ENCODE results near the gene IGLL1.
A peak's percentile ranks its signal among the peaks of the same experiment; 100 is the strongest.
"Not testable (repeated sequence)": the region's sequence is repeated elsewhere in the genome, so short reads cannot be mapped to it uniquely, and the experiment has no call there.

IGLL1 gene

GRCh38 chr22:23539135-23539838 lies 40.8 kb downstream of the IGLL1 start:
- DNase-seq: peak; percentile 80

DNA sequence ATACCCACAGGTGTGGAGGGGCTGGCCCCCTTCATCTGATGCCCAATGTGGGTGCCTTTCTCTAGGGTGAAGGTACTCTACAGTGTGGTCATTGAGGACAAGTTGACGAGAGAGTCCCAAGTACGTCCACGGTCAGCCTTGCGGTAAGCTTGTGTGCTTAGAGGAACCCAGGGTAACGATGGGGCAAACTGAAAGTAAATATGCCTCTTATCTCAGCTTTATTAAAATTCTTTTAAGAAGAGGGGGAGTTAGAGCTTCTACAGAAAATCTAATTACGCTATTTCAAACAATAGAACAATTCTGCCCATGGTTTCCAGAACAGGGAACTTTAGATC lies 41.4 kb downstream of the IGLL1 start:
- DNase-seq: not testable (repeated sequence)

DNA sequence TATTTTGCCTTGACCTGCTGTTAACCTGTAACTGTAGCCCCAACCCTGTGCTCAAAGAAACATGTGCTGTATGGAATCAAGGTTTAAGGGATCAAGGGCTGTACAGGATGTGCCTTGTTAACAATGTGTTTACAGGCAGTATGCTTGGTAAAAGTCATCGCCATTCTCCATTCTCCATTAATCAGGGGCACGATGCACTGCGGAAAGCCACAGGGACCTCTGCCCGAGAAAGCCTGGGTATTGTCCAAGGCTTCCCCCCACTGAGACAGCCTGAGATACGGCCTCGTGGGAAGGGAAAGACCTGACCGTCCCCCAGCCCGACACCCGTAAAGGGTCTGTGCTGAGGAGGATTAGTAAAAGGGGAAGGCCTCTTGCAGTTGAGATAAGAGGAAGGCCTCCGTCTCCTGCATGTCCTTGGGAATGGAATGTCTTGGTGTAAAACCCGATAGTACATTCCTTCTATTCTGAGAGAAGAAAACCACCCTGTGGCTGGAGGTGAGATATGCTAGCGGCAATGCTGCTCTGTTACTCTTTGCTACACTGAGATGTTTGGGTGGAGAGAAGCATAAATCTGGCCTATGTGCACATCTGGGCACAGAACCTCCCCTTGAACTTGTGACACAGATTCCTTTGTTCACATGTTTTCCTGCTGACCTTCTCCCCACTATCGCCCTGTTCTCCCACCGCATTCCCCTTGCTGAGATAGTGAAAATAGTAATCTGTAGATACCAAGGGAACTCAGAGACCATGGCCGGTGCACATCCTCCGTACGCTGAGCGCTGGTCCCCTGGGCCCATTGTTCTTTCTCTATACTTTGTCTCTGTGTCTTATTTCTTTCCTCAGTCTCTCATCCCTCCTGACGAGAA lies 42.0 kb downstream of the IGLL1 start:
- not testable (repeated sequence) for DNase-seq

GRCh38 chr22:23537416-23537815 lies 42.7 kb downstream of the IGLL1 start:
- DNase-seq: peak; percentile 21

- DNase-seq: no peak
Observed at GRCh38 chr22:23536821-23537345, 43.2 kb downstream of the IGLL1 start.

- peak; percentile 19 for DNase-seq
Observed at GRCh38 chr22:23535790-23536661, 44.1 kb downstream of the IGLL1 start.

DNA sequence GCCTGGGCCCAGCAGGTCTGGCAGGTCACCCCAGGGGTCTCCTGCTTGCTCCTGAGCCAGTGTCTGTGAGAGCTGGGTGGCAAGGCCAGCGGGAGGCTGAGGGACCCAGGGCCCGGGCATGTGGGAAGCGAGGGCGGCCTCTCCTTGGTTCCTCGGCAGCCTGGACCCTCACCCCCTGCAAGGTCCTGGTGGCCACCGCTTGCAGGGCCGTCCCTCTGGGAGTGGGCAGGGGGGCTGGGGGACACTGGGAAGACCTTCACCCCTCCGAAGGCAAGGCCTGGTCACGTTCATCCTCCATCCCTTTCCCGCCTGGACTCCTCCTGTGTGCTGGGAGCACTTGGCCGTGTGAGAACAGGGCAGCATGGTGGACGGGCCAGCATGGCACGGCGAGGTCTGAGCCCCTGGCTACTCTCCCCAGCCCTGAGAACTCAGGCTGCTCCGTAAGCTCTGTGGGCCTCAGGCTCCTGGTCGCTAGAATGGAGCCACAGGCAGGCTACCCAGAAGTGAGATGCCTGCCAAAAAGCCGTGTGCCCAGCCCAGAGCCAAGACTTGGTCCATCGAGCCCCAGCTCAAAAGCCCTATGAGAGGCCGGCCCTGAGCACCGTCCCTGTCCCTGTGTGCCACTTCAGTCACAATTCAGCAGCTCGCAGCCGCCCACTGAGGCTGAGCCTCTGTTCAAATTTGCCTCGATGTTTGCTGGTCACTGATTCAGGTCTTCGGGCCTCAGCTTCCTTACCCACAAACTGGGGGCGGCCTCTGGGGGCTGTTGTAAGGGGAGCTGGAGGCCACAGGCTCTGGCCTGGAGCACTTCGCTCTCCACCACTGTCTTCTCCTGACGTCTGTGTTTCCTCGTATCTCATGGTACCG lies 45.0 kb downstream of the IGLL1 start:
- no peak for DNase-seq

DNA sequence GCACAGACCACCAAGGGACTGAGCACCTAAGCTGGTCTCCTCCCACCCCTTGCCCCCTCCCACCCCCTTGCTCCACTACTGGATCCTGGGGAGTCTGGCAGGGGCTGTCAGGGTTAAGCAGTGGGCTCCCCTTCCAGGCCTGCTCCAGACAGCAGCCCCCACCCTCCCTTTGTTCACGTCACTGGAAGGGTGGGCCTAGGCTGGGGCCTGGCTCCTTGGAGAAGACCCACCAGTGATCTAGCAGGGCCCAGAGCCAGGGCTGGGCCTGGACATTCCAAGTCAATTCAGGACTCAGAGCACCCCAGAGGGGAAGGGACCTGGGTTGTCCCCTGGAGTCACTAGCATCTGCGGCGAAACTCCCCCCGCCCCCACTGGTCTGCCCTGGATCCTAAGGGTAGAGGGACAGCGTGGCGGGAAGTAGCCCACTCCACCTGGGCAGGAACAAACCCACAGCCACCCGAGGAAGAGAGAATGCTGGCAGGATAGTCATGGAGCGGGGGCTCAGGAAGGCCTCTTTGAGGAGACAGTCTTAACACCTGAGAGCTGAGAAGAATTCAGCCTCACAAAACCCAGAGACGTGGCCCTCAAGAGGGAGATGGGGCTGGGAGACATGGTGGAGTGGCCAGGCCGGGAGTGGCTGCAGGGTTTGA lies 45.8 kb downstream of the IGLL1 start:
- DNase-seq: no peak

DNA sequence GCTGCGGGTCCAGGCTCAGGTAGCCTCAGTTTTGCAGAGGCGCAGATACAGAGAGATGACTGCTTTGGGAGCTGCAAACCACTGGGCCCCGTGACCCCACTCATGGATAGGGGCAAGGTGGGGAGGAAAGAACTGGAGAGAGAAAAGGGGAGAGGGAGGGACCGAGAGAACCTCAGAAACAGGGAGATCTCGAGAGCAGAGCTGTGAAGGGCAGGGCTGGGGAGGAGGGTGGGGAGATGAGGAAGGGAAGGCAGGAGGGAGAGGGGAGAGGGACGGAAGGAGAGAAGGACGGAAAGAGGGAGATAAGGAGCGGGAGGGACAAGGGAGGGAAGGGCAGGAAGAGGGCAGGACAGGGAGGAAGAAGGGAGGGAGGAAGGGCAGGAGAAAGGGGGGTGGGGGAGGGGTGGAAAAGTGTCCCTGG lies 46.3 kb downstream of the IGLL1 start:
- DNase-seq: no peak

DNA sequence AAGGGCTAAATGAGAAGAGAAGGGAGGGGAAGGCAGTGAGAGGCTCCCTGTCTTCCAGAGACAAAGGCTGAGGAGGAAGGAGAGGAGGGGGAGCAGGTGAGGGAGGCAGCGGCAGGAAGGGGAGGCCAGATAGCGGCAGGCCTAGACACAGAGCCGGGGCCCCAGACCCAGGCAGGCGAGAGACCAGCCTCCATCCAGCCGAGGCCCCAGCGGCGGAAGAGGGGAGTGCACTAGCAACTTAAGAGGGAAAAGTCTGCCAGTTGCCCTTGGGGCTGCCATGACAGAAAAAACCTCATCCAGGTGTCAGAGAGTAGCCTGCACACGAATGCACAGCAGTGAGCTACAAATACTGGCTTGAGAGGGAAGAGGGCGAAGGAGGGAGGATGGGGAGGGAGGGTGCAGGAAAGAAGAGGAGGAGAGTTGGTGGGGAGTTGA lies 46.7 kb downstream of the IGLL1 start:
- DNase-seq: peak; percentile 62

DNA sequence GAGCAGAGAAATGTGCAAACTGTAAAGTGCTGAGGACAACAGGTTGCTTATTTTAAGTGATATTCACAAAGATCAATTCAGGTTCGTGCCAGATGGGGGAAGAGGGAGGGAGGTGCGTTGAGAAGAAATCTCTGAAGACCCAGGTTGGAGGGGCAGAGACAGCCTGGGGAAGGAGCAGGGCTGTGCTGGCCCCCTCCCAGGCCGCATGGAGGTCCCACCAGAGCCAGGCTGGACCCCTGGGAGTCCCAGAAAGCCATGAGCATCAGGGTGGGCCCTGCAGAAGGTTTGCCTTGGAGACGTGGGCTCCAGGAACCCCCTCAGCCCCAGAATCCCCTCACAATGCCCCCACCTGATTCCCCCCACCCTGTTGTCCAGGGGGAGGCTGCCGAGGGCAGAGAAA lies 47.4 kb downstream of the IGLL1 start:
- no peak for DNase-seq

- no peak for DNase-seq
Observed at GRCh38 chr22:23531966-23532705, 48.0 kb downstream of the IGLL1 start.

DNA sequence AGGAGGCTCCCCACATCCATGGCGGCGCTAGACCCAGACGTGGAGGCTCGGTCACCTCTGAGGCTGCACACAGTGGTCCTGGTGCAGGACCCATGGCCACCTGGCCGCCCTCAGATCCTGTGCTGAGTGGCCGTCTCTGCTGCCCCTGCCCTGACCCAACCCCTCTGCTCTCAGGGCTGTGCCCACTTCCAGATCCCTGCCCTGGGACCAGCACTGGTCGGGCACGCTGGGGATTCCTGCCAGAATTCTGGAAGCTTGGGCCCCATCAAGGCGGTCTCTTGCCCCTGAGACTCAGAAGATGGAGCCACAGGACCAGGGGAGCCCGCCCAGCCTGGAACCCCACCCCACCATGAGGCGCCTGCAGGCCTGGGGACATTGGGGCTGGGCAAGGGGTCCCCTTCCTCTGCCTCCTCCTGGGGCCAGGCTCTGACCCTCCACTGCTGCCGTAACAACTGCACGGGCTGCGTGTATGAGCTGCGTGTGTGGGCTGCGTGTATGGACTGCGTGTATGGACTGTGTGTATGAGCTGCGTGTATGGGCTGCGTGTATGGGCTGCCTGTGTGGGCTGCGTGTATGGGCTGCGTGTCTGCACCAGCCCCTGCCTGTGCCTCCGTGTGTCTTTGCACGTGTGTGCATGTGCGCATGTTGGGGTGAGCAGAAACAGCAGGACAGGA lies 48.7 kb downstream of the IGLL1 start:
- DNase-seq: no peak

DNA sequence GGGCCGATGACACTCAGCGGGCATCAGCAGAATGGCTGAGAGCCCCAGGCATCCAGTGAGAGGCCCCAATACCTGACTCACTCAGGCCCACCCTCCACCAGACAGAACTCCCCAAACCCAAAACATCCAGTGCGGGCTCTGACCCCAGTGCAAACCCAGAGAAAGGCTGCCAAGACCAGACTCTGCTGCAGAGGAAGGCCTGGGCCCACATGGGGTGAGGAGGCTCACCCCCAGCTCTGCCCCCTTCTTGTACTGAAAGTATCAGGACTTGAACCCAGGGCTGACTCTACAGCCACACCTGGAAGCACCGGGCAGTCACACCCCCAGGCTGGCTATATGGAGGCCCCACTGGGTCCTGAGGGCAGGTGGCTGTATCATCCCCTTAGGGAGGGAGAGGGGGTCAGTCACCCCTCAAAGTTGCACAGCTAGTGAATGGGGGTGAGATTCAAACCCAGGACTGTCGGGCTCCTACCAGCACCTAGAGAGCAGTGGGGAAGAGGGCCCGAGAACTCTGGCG lies 49.3 kb downstream of the IGLL1 start:
- no peak for DNase-seq

- DNase-seq: no peak
Observed at GRCh38 chr22:23530106-23530505, 50.0 kb downstream of the IGLL1 start.

DNA sequence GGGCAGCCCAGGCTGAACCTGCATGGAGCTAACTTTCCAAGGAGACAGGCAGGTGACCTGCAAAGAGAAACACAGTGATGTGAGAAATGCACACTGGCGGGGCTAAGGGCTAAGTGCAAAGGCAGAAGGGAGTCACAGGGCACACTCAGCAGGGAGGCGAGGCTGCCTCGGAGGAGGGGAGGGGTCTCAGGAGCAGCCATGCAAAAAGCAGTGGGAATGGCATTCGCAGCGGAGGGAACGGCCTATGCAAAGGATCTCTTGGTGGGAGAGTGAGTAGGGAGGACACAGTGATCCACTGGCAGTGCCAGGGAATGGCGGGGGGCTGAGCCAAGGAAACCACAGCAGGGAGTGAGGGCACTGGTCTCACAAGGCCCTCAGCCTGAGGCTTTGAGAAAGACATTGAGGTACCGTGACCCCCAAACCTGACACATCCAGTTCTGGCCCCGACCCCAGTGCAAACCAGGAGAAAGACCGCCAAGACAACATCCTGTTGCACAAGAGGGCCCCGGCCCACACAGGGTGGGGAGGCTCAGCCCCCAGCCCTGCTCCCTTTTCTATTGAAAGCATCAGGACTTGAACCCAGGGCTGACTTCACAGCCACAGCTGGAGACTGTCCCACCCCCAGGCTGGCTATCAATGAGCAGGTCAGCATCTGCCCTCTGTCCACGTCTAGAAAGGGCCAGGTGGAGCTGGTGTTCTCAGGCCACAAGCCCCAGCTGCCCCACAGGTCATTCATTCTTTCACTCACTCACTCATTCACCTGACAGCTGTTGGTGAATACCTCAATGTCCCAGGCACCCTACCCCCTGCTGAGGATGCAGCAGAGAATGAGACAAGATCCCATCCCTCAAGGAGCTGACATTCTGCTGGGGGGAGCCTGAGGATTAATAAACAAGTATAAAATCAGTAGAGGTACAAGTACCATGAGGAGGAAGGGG lies 50.7 kb downstream of the IGLL1 start:
- no peak for DNase-seq

DNA sequence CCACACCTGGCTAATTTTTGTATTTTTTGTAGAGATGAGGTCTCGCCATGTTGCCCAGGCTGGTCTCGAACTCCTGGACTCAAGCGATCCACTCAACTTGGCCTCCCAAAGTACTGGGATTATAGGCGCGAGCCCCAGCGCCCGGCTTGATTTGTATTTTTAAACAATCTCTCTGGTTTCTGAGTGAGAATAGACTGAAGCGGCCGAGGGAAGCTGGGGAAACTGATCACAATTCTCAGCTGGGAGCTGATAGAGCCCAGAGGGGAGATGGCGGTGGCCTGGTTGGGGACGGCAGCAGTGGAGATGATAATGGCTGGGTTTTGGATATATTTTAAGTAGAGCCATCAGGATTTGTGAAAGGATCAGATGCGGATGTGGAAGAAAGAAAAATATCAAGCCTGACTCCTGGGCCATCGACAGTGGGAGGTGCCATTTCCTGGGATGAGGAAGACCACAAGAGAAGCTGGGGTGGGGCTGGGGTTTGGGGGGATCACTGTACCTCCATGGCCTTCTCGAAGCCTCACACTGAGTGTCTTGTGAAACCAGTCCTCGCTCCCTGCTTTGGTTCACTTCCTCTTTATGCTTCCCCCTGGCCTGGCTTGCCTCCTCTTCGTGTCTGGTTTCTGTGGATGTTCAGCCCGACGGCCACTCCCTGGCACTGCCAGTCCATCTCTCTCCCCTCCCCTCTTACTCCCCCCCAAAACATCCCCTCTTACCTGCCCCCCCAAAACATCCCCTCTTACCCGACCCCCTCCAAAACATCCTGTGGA lies 51.9 kb downstream of the IGLL1 start:
- no peak for DNase-seq
